ENCODE results near the gene APOC3.
"Not testable (repeated sequence)": the region's sequence is repeated elsewhere in the genome, so short reads cannot be mapped to it uniquely, and the experiment has no call there.

Gene APOC3

GRCh38 chr11:116832350-116833290, 2.9 kb downstream of the APOC3 start:
- no peak for DNase-seq

GRCh38 chr11:116833491-116833815, 3.7 kb downstream of the APOC3 start:
- DNase-seq = no peak

GRCh38 chr11:116833816-116834534, 4.3 kb downstream of the APOC3 start:
- DNase-seq = no peak

GRCh38 chr11:116834535-116835041, 4.9 kb downstream of the APOC3 start:
- DNase-seq = not testable (repeated sequence)

GRCh38 chr11:116835042-116835772, 5.5 kb downstream of the APOC3 start:
- DNase-seq = no peak

GRCh38 chr11:116835791-116836631, 6.3 kb downstream of the APOC3 start:
- peak; percentile 97 for DNase-seq

GRCh38 chr11:116836632-116836991, 6.9 kb downstream of the APOC3 start:
- DNase-seq = no peak

GRCh38 chr11:116837231-116838091, 7.8 kb downstream of the APOC3 start, which contains the start of gene APOA1:
TSS of gene APOA1 (minus strand) at chr11:116837622. CDS start at chr11:116837387, 235 bp downstream.
- no peak for DNase-seq

- DNase-seq = no peak
Measured at GRCh38 chr11:116838321-116839084, 8.8 kb downstream of the APOC3 start.

GRCh38 chr11:116840224-116840745, 10.6 kb downstream of the APOC3 start:
- DNase-seq = no peak

- DNase-seq = no peak
Measured at GRCh38 chr11:116840746-116841296, 11.1 kb downstream of the APOC3 start.

- DNase-seq = no peak
Measured at GRCh38 chr11:116842117-116842516, 12.4 kb downstream of the APOC3 start.

- DNase-seq = no peak
Measured at GRCh38 chr11:116842909-116843308, 13.2 kb downstream of the APOC3 start.

GRCh38 chr11:116843661-116844060, 14.0 kb downstream of the APOC3 start:
- DNase-seq = no peak

- DNase-seq = no peak
Measured at GRCh38 chr11:116844722-116845121, 15.0 kb downstream of the APOC3 start.

GRCh38 chr11:116847612-116848011, 17.9 kb downstream of the APOC3 start:
- no peak for DNase-seq

GRCh38 chr11:116849060-116849459, 19.4 kb downstream of the APOC3 start:
- no peak for DNase-seq

- no peak for DNase-seq
Measured at GRCh38 chr11:116849486-116849885, 19.8 kb downstream of the APOC3 start.

GRCh38 chr11:116851626-116852025, 21.9 kb downstream of the APOC3 start:
- no peak for DNase-seq
